NCI-H1436 treated with DMSO at 0.1 percent for 48 hours (cell line): Measurements from ENCODE around the gene LRP1B.

Experiments used
- DNase-seq: peaks from one replicate; lab custom pipeline; 2025; lab: John Stamatoyannopoulos, UW

Gene LRP1B

GRCh38 chr2:141508806-141509595, 621.8 kb downstream of the LRP1B start:
- no peak for DNase-seq

GRCh38 chr2:141508086-141508752, 622.6 kb downstream of the LRP1B start:
- no peak for DNase-seq

GRCh38 chr2:141506135-141506534, 624.7 kb downstream of the LRP1B start:
- DNase-seq, result no peak

- DNase-seq, result no peak
Observed at GRCh38 chr2:141501752-141502151, 629.1 kb downstream of the LRP1B start.

GRCh38 chr2:141499123-141499522, 631.7 kb downstream of the LRP1B start:
- no peak for DNase-seq

GRCh38 chr2:141498561-141498960, 632.3 kb downstream of the LRP1B start:
- DNase-seq, result no peak

GRCh38 chr2:141497272-141497671, 633.5 kb downstream of the LRP1B start:
- no peak for DNase-seq

- no peak for DNase-seq
Observed at GRCh38 chr2:141496810-141497209, 634.0 kb downstream of the LRP1B start.

GRCh38 chr2:141493936-141494335, 636.9 kb downstream of the LRP1B start:
- DNase-seq, result no peak

GRCh38 chr2:141492816-141493215, 638.0 kb downstream of the LRP1B start:
- DNase-seq, result no peak

- no peak for DNase-seq
Observed at GRCh38 chr2:141490886-141491285, 639.9 kb downstream of the LRP1B start.

- DNase-seq, result no peak
Observed at GRCh38 chr2:141482697-141483096, 648.1 kb downstream of the LRP1B start.

- DNase-seq, result no peak
Observed at GRCh38 chr2:141475801-141476200, 655.0 kb downstream of the LRP1B start.

- no peak for DNase-seq
Observed at GRCh38 chr2:141468761-141469160, 662.1 kb downstream of the LRP1B start.

GRCh38 chr2:141467331-141467730, 663.5 kb downstream of the LRP1B start:
- no peak for DNase-seq

GRCh38 chr2:141464995-141465394, 665.8 kb downstream of the LRP1B start:
- no peak for DNase-seq

GRCh38 chr2:141458351-141458750, 672.5 kb downstream of the LRP1B start:
- DNase-seq, result no peak

GRCh38 chr2:141455877-141456276, 674.9 kb downstream of the LRP1B start:
- no peak for DNase-seq

GRCh38 chr2:141455211-141455826, 675.5 kb downstream of the LRP1B start:
- DNase-seq, result no peak

- DNase-seq, result no peak
Observed at GRCh38 chr2:141440072-141440635, 690.7 kb downstream of the LRP1B start.

- no peak for DNase-seq
Observed at GRCh38 chr2:141439524-141439923, 691.3 kb downstream of the LRP1B start.

- DNase-seq, result no peak
Observed at GRCh38 chr2:141438536-141438935, 692.3 kb downstream of the LRP1B start.

- DNase-seq, result no peak
Observed at GRCh38 chr2:141437521-141437920, 693.3 kb downstream of the LRP1B start.
